ENCODE measurements around the gene CDH4. TPM values are rescaled to one million over a fixed set of nuclear protein-coding genes. Genes with fewer than 3 reads are reported as not detected.

The CDH4 gene
- total RNA-seq, 1 donor from 2014 or later, result 2.9 TPM

- Histone ChIP-seq H3K4me1 (no peaks in the 10 kb centered on the region), H3K79me2 (ENCODE audit: low read depth) (no peaks in the 10 kb centered on the region), H3F3A (ENCODE audit: low read depth) (no peaks in the 10 kb centered on the region), H3K9ac (no peak overlapping the region), H3K27me3 (no peaks in the 10 kb centered on the region), H3K4me3 (no peak overlapping the region), H3K27ac (no peak overlapping the region), H3K9me3 (ENCODE audit: low read depth) (no peaks in the 10 kb centered on the region), H4K20me1 (ENCODE audit: low read depth) (no peaks in the 10 kb centered on the region), H2AFZ (replicated peaks) (no peak overlapping the region), H3K36me3 (no peaks in the 10 kb centered on the region), H3K4me2 (no peak overlapping the region)
- no peak for TF ChIP-seq EZH2phosphoT487 (IDR thresholded peaks at IDR 0.05)
- TF ChIP-seq CTCF (IDR thresholded peaks at IDR 0.05), result no peak
- TF ChIP-seq EZH2 (IDR thresholded peaks at IDR 0.05), result no peak
- H3K4me3 Mint-ChIP-seq, result no peak overlapping the region
- no peak overlapping the region for H3K27ac Mint-ChIP-seq
- H3K4me1 Mint-ChIP-seq, result peaks cover 12% of the 10 kb centered on the region
- no peaks in the 10 kb centered on the region for H3K36me3 Mint-ChIP-seq
- no peak for DNase-seq (ENCODE audit: low spot score)
- peaks cover 12% of the 10 kb centered on the region for H3K27me3 Mint-ChIP-seq (ENCODE audit: insufficient read depth, low read depth)
- peaks cover 2% of the 10 kb centered on the region for H3K9me3 Mint-ChIP-seq
Measured at GRCh38 chr20:61670274-61670673, 418.2 kb downstream of the CDH4 start.

- Mint-ChIP-seq H3K27ac (no peak overlapping the region), H3K4me1 (peaks cover 8% of the 10 kb centered on the region), H3K9me3 (peaks cover 2% of the 10 kb centered on the region), H3K4me3 (no peak overlapping the region), H3K27me3 (ENCODE audit: insufficient read depth, low read depth) (peaks cover 12% of the 10 kb centered on the region), H3K36me3 (no peaks in the 10 kb centered on the region)
- no peak for DNase-seq (ENCODE audit: low spot score)
- Histone ChIP-seq H2AFZ (replicated peaks) (no peak overlapping the region), H3K9ac (no peak overlapping the region), H3K36me3 (no peaks in the 10 kb centered on the region), H3K4me2 (no peak overlapping the region), H3K79me2 (ENCODE audit: low read depth) (no peaks in the 10 kb centered on the region), H3K4me1 (no peaks in the 10 kb centered on the region), H3K27ac (no peak overlapping the region), H3F3A (ENCODE audit: low read depth) (no peaks in the 10 kb centered on the region), H3K9me3 (ENCODE audit: low read depth) (no peaks in the 10 kb centered on the region), H3K27me3 (no peaks in the 10 kb centered on the region), H4K20me1 (ENCODE audit: low read depth) (no peaks in the 10 kb centered on the region), H3K4me3 (no peak overlapping the region)
- TF ChIP-seq EZH2 (IDR thresholded peaks at IDR 0.05), result no peak
- TF ChIP-seq EZH2phosphoT487 (IDR thresholded peaks at IDR 0.05), result no peak
- no peak for TF ChIP-seq CTCF (IDR thresholded peaks at IDR 0.05)
Measured at GRCh38 chr20:61671559-61671958, 419.5 kb downstream of the CDH4 start.

- H3K9me3 ChIP-seq (ENCODE audit: low read depth), result no peaks in the 10 kb centered on the region
- H3K27me3 Mint-ChIP-seq (ENCODE audit: insufficient read depth, low read depth), result peaks cover 12% of the 10 kb centered on the region
- no peaks in the 10 kb centered on the region for H3K36me3 Mint-ChIP-seq
- no peak for DNase-seq (ENCODE audit: low spot score)
- H3K9ac ChIP-seq, result no peak overlapping the region
- H3K36me3 ChIP-seq, result no peaks in the 10 kb centered on the region
- H3F3A ChIP-seq (ENCODE audit: low read depth), result no peaks in the 10 kb centered on the region
- H3K79me2 ChIP-seq (ENCODE audit: low read depth), result no peaks in the 10 kb centered on the region
- no peak overlapping the region for H3K27ac ChIP-seq
- H3K4me1 ChIP-seq, result no peaks in the 10 kb centered on the region
- peak overlapping the region; percentile 0 for H3K27ac Mint-ChIP-seq
- no peaks in the 10 kb centered on the region for H3K4me1 Mint-ChIP-seq
- H3K4me3 ChIP-seq, result no peak overlapping the region
- H4K20me1 ChIP-seq (ENCODE audit: low read depth), result no peaks in the 10 kb centered on the region
- no peaks in the 10 kb centered on the region for H3K27me3 ChIP-seq
- no peak overlapping the region for H3K4me3 Mint-ChIP-seq
- no peak overlapping the region for H3K4me2 ChIP-seq
- no peak overlapping the region for H2AFZ ChIP-seq (replicated peaks)
- H3K9me3 Mint-ChIP-seq, result peaks cover 2% of the 10 kb centered on the region
- TF ChIP-seq CTCF (IDR thresholded peaks at IDR 0.05), result no peak
- TF ChIP-seq EZH2phosphoT487 (IDR thresholded peaks at IDR 0.05), result no peak
- no peak for TF ChIP-seq EZH2 (IDR thresholded peaks at IDR 0.05)
Measured at GRCh38 chr20:61673152-61673847, 421.2 kb downstream of the CDH4 start.

Data from neural progenitor cell (in vitro differentiated cells).